Fibroblast of lung (primary cell): ENCODE measurements around the gene UNC79.

Experiments used
- CTCF ChIP-seq, 2 donors: IDR thresholded peaks in 1 of 2; conservative IDR thresholded peaks in 1 of 2; 1 replicate in 1 of 2; 2 replicates in 1 of 2; pipeline ENCODE4 v1.5.1; 2011 to 2012; ENCODE audit warnings: low read length in 2 of 2, control low read depth in 1 of 2, inconsistent platforms in 1 of 2, low read depth in 1 of 2, mild to moderate bottlenecking in 1 of 2
- EZH2 ChIP-seq: IDR thresholded peaks from 2 replicates; pipeline ENCODE4 v1.5.1; 2012; ENCODE audit warnings: low read length, control low read depth, mild to moderate bottlenecking; ENCODE audit errors: missing control alignments

GRCh38 chr14:93685121-93685895 lies 254.6 kb downstream of the UNC79 start:
- TF ChIP-seq CTCF (conservative IDR thresholded peaks at IDR 0.05 in 1 of 2, IDR thresholded peaks at IDR 0.05 in 1 of 2; ENCODE audit: low read depth in 1 of 2, low read length in 2 of 2) (no peak), EZH2 (no peak)
